ENCODE measurements around the gene PROM1.

Gene PROM1

DNA sequence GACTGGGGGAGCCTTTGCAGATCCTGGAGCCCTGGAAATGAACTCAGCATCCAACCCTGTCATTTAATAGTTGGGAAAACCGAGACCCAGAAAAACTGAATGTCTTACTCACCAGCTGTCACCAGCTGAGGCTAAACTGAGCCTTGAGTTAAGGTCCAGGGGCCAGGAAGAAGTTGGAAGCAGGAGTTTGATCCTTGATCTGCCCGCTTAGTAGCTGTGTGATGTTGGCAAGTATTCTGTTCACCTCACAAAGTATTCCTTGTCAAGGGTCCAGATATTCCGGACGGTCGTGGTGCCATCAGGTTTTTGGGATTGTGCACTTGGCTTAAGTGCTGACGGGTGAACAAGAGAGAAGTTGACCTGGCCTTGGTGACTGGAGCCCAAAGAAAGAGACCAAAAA lies 30.7 kb upstream of the PROM1 start:
- no peaks in the 10 kb centered on the region for H3K27me3 ChIP-seq (ENCODE audit: insufficient read depth, low read depth, severe bottlenecking)
- TF ChIP-seq, protein P1, sequence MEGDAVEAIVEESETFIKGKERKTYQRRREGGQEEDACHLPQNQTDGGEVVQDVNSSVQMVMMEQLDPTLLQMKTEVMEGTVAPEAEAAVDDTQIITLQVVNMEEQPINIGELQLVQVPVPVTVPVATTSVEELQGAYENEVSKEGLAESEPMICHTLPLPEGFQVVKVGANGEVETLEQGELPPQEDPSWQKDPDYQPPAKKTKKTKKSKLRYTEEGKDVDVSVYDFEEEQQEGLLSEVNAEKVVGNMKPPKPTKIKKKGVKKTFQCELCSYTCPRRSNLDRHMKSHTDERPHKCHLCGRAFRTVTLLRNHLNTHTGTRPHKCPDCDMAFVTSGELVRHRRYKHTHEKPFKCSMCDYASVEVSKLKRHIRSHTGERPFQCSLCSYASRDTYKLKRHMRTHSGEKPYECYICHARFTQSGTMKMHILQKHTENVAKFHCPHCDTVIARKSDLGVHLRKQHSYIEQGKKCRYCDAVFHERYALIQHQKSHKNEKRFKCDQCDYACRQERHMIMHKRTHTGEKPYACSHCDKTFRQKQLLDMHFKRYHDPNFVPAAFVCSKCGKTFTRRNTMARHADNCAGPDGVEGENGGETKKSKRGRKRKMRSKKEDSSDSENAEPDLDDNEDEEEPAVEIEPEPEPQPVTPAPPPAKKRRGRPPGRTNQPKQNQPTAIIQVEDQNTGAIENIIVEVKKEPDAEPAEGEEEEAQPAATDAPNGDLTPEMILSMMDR (IDR thresholded peaks at IDR 0.05; ENCODE audit: low read depth, low read length) = no peak
- DNase-seq = no peak
- no peak overlapping the region for H3K4me3 ChIP-seq (ENCODE audit: low read depth, low read length)
- no peak overlapping the region for H3K27ac ChIP-seq
- H3K36me3 ChIP-seq = no peaks in the 10 kb centered on the region
- no peaks in the 10 kb centered on the region for H3K9me3 ChIP-seq (ENCODE audit: severe bottlenecking)

DNA sequence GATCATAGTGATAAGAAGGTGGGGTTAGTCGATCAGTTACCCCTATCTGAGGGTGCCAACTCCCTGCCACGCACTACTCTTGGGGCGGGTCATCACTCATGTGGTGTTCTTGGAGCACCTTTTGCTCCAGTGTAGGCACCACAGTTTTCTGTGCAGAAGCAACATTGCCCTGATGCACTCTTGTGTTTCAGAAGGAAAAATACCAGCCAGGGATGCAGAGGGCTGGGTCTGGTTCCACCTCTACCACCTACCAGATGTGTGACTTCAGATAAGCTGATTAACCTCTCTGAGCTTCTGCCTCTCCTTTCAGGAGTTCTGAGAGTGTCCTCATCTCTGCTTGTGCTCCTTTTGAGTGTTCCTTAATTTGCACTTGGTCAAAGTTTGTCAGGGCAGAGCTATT lies 29.9 kb upstream of the PROM1 start:
- Histone ChIP-seq H3K27ac (no peak overlapping the region; the same call in 1 of the 2 replicates), H3K27me3 (ENCODE audit: insufficient read depth, low read depth, severe bottlenecking) (no peaks in the 10 kb centered on the region), H3K9me3 (ENCODE audit: severe bottlenecking) (no peaks in the 10 kb centered on the region), H3K4me3 (ENCODE audit: low read depth, low read length) (no peak overlapping the region), H3K36me3 (no peaks in the 10 kb centered on the region)
- DNase-seq = peak; percentile 35
- TF ChIP-seq, protein P1 (IDR thresholded peaks at IDR 0.05; ENCODE audit: low read depth, low read length) = no peak

DNA sequence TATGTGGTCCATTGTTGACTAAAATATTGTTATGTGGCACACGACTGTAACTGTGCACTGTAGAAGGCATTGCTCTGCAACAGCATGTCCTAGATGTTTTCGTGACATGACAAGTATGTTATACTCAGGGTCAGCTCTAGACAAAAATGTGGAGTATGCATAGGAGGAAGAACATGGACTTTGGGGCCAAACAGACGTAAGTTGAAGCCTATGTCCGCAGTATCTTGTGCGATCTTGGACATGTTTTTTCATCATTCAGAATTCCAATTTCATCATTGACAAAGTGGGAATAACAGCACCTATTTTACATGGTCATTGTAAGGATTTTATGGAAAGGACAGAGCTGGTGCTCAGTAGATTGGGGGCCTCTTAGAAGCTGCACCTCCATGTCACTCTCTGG lies 27.7 kb upstream of the PROM1 start:
- no peaks in the 10 kb centered on the region for H3K36me3 ChIP-seq
- H3K27me3 ChIP-seq (ENCODE audit: insufficient read depth, low read depth, severe bottlenecking) = no peaks in the 10 kb centered on the region
- no peaks in the 10 kb centered on the region for H3K9me3 ChIP-seq (ENCODE audit: severe bottlenecking)
- TF ChIP-seq, protein P1 (IDR thresholded peaks at IDR 0.05; ENCODE audit: low read depth, low read length) = no peak
- no peak overlapping the region for H3K4me3 ChIP-seq (ENCODE audit: low read depth, low read length)
- DNase-seq = no peak
- peak overlapping the region; percentile 43 for H3K27ac ChIP-seq

DNA sequence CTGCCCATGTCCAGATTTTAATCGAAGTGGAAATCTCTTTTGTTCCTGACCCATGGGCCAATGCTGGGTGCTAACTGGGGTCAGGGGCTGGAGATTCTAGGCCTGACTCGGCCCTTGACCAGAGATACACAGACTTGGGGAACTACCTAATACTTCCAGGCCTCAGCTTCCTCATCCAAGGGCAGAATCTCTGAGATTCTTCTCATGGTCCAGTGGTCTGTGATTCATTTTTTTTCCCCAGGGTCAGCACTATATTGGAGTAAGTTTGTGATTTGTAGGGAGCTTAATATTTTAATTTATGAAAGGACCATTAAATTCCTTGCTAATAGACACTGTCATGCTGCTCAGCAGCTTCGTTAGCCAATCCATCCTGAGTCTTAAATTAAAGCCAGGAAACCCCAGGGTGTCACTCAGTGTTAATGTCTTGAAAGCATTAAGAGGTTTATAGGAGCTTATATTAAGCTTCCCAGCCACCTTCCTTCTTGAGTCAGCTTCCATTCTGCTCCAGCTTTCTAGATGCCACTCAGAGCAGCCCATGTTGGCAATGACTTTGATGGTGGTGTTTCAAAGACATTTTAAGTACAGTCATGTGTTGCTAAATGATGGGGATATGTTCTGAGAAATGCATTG lies 27.0 kb upstream of the PROM1 start:
- H3K9me3 ChIP-seq (ENCODE audit: severe bottlenecking) = no peaks in the 10 kb centered on the region
- H3K27ac ChIP-seq = peak overlapping the region; percentile 59
- TF ChIP-seq, protein P1 (IDR thresholded peaks at IDR 0.05; ENCODE audit: low read depth, low read length) = no peak
- peak; percentile 72 for DNase-seq
- no peaks in the 10 kb centered on the region for H3K36me3 ChIP-seq
- no peaks in the 10 kb centered on the region for H3K27me3 ChIP-seq (ENCODE audit: insufficient read depth, low read depth, severe bottlenecking)
- no peak overlapping the region for H3K4me3 ChIP-seq (ENCODE audit: low read depth, low read length)

DNA sequence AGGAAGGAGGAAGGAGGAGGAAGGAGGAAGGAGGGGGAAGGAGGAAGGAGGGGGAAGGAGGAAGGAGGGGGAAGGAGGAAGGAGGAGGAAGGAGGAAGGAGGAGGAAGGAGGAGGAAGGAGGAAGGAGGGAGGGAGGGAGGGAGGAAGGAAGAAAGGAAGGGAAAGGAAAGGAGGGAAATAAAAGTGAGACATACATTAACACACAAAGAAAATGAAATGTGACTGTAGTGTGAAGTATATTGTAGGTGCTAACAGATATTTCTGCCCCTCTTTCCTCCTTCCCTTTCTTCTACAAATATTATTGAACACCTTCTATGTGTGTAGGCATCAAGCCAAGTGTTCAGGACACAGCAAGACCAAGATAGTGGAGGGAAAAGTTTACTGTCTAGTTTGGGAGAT lies 26.4 kb upstream of the PROM1 start:
- Histone ChIP-seq H3K27me3 (ENCODE audit: insufficient read depth, low read depth, severe bottlenecking) (no peaks in the 10 kb centered on the region), H3K36me3 (no peaks in the 10 kb centered on the region)

More for the DNA sequence above, 26.4 kb upstream of the PROM1 start:
- Histone ChIP-seq H3K9me3 (ENCODE audit: severe bottlenecking) (no peaks in the 10 kb centered on the region), H3K27ac (peak overlapping the region; percentile 59), H3K4me3 (ENCODE audit: low read depth, low read length) (no peak overlapping the region)
- no peak for DNase-seq
- TF ChIP-seq, protein P1 (IDR thresholded peaks at IDR 0.05; ENCODE audit: low read depth, low read length) = no peak
